Measurements from ENCODE around the gene LPGAT1.
A peak's percentile ranks its signal among the peaks of the same experiment; 100 is the strongest.
"Not testable (repeated sequence)": the region's sequence is repeated elsewhere in the genome, so short reads cannot be mapped to it uniquely, and the experiment has no call there.

The LPGAT1 gene

DNA sequence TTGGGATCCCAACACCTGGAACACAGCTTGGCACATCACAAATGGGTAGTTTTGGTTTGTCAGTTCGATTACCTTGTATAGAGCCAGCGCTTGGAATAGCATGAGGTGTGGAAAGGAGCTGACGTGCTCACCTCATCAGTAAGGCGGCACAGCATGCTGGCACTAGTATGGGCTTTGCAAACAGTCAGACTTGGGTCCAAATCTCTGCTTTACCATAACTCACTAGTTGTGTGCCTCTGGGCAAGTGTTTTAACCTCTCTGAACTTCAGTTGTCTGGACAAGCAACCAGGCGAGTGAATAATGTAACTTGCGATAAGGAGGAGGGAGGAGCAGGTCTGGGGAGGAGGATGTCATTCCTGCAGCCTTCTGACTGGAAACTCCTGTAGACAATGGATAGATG is 128.8 kb downstream of the LPGAT1 start:
- no peak for DNase-seq (ENCODE audit: extremely low read depth, low read depth)
- no peak overlapping the region for H3K4me3 ChIP-seq (replicated peaks; ENCODE audit: low read depth, low read length)
- TF ChIP-seq, protein P1, sequence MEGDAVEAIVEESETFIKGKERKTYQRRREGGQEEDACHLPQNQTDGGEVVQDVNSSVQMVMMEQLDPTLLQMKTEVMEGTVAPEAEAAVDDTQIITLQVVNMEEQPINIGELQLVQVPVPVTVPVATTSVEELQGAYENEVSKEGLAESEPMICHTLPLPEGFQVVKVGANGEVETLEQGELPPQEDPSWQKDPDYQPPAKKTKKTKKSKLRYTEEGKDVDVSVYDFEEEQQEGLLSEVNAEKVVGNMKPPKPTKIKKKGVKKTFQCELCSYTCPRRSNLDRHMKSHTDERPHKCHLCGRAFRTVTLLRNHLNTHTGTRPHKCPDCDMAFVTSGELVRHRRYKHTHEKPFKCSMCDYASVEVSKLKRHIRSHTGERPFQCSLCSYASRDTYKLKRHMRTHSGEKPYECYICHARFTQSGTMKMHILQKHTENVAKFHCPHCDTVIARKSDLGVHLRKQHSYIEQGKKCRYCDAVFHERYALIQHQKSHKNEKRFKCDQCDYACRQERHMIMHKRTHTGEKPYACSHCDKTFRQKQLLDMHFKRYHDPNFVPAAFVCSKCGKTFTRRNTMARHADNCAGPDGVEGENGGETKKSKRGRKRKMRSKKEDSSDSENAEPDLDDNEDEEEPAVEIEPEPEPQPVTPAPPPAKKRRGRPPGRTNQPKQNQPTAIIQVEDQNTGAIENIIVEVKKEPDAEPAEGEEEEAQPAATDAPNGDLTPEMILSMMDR (IDR thresholded peaks at IDR 0.05; ENCODE audit: low read depth, low read length, missing control alignments), result no peak

DNA sequence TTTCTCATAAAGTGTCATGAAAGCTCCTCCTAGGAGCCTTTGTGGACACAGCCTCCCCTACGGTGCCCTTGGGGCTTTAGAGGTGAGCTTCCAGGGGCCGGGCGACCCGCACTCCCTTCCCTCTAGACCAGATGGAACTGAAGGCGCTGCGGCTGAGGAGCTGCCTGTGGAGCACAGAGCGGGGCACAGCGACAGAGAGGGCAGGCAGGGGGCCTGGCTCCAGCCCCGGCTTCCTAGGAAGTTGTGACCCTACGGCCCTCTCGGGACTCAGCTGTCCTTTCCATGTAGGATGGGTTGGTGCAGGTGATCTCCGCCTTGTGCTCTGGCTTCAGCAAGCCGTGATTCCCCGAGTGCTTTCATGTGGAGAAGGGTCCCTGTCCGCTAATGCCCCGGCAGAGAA is 131.5 kb downstream of the LPGAT1 start:
- no peak for DNase-seq (ENCODE audit: extremely low read depth, low read depth)
- H3K4me3 ChIP-seq (replicated peaks; ENCODE audit: low read depth, low read length), result no peak overlapping the region
- TF ChIP-seq, protein P1 (IDR thresholded peaks at IDR 0.05; ENCODE audit: low read depth, low read length, missing control alignments), result no peak

DNA sequence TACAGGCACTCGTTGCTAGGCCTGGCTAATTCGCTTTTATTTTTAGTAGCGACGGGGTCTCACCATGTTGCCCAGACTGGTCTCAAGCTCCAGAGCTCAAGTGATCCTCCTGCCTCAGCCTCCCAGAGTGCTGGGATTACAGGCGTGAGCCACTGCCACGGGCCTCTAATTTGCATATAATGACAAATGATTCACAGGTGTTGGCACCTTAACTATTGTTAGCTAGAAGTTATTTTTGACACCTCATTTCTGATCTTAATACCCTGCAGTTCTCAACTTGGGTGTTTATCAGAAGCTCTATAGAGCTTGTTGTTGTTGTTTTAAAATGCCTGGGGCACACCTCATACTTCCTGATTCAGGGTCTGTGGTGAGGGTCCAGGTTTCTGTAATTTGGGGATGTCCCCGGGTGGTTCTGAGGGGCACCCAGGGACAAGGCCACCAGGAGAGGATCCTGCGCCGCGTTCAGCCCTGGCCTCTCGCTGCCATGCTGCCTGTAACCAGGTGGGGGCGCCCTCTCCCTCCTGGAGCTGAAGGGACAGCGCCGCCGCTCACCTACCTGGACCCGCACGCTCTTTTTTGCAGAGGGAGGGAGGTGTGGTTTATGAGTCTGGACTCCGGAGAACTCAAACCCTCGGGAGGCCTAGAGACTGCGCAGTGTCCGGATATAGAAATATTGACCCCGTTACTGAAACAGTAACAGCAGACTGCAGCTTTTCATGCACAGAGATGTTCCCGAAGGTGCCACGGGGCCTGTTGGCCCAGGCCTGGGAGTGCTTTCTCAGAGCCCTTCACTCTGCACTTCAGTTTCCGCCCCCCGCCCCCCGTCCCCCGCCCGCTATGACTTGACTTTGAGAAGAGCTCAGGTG is 132.2 kb downstream of the LPGAT1 start:
- no peak for DNase-seq (ENCODE audit: extremely low read depth, low read depth)
- TF ChIP-seq, protein P1 (IDR thresholded peaks at IDR 0.05; ENCODE audit: low read depth, low read length, missing control alignments), result peak; percentile 95
- H3K4me3 ChIP-seq (replicated peaks; ENCODE audit: low read depth, low read length), result no peak overlapping the region

DNA sequence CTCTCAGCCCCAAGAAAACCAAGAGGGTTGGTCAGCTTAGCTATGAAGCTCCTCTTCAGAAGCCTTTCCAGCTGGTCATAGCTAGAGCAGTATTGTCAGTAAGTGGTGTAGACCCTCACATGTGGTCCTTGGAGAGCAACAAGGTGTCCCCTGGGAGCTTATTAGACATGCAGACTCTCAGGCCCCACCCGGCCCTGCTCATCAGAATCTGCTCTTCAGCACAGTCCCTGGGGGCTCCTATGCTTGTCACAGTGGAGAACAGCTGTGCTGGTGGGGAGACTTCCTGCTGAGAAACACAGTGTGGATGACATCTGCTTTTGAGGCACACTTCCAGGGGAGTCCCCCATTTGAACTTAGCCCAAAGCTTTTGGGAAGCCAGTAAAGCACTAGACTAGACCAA is 133.2 kb downstream of the LPGAT1 start:
- H3K4me3 ChIP-seq (replicated peaks; ENCODE audit: low read depth, low read length), result no peak overlapping the region
- TF ChIP-seq, protein P1 (IDR thresholded peaks at IDR 0.05; ENCODE audit: low read depth, low read length, missing control alignments), result no peak
- DNase-seq (ENCODE audit: extremely low read depth, low read depth), result no peak

DNA sequence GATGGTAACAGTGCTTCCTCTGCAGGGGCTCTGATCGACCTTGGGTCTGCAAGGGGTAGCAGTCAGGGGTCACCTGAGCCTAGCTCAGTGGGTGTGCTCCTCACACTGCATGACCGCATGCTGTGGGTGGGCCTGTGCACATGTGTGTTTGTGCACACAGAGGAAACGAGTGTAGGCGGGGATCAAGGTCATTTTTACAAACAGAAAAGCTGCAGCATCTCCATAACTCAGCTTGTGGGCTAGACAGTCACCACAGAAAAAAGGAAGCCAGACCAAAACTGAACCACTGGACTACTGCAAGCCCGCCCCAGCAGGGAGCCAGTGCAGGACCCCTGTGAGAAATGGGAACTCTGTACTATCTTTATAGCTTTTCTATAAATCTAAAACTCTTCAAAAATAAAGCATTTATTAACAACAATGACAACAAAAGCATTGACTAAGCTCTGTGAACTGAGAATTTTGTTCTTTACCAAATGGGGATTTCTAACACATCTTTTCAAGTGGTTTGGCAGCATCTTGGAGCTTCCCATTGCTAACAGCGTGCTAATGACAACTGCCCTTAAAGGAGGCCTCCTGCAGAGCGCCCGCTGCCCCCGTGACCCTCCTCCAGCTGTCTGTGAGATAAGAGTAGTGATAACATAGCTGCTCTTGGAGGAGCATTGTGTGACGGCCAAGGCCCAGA is 135.3 kb downstream of the LPGAT1 start:
- TF ChIP-seq, protein P1 (IDR thresholded peaks at IDR 0.05; ENCODE audit: low read depth, low read length, missing control alignments), result no peak
- DNase-seq (ENCODE audit: extremely low read depth, low read depth), result no peak
- H3K4me3 ChIP-seq (replicated peaks; ENCODE audit: low read depth, low read length), result no peak overlapping the region

DNA sequence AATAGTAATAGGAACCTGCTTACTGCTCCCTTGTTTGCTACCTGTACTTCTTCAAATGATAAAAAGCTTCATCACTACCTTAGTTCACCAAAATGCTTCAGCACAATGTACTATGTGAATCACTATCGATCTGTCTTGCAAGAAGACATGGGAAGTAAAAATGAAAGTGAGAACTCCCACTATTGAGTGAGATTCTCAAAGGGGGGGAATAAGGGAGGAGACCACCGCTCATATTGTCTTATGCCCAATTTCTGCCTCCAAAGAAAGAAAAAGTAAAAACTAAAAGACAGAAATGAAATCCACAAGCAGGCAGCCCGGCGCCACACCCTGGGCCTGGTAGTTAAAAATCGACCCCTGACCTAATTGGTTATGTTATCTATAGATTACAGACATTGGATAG is 136.7 kb downstream of the LPGAT1 start:
- not testable (repeated sequence) for H3K4me3 ChIP-seq (replicated peaks; ENCODE audit: low read depth, low read length); DNase-seq (ENCODE audit: extremely low read depth, low read depth)

Data from HFF-Myc (cell line).